Dendritic cell treated with granulocyte-macrophage colony-stimulating factor and Interleukin-4, amounts not matched to agents 40 ng/mL and 50 ng/mL, for 4 days (primary cell): ENCODE data around the gene RAE1.
A peak's percentile ranks its signal among the peaks of the same experiment; 100 is the strongest.

Source experiments
- H3K27ac Mint-ChIP-seq: one replicate; pipeline ENCODE4 v1.8.0; 2022; ENCODE audit warnings: mild to moderate bottlenecking, mixed read lengths
- H3K27me3 Mint-ChIP-seq: one replicate; pipeline ENCODE4 v1.8.0; 2022; ENCODE audit warnings: mild to moderate bottlenecking, mixed read lengths
- H3K36me3 Mint-ChIP-seq: one replicate; pipeline ENCODE4 v1.8.0; 2022; ENCODE audit warnings: low read depth, mixed read lengths
- H3K4me1 Mint-ChIP-seq: one replicate; pipeline ENCODE4 v1.8.0; 2022; ENCODE audit warnings: low read depth, mixed read lengths
- H3K4me3 Mint-ChIP-seq: one replicate; pipeline ENCODE4 v1.8.0; 2022; ENCODE audit warnings: mild to moderate bottlenecking, moderate library complexity, mixed read lengths
- H3K9me3 Mint-ChIP-seq: one replicate; pipeline ENCODE4 v1.8.0; 2022; ENCODE audit warnings: mixed read lengths
- intact Hi-C: fragments of 100-400 bp; cut with micrococcal nuclease; formaldehyde crosslinking; loops from one replicate; pipeline ENCODE4 v1.15.0; 2022

RAE1 gene

GRCh38 chr20:57351042-57351783 is at the start of gene RAE1:
TSS of gene RAE1 (plus strand) at chr20:57351255. CDS start at chr20:57354039, 2,784 bp downstream.
- Mint-ChIP-seq H3K27ac (peak within 1 kb of the TSS; percentile 87), H3K4me3 (peak within 1 kb of the TSS; percentile 87), H3K36me3 (peaks cover 6% of the 10 kb centered on the region), H3K4me1 (peaks cover 16% of the 10 kb centered on the region), H3K9me3 (no peaks in the 10 kb centered on the region), H3K27me3 (peaks cover 22% of the 10 kb centered on the region)
- intact Hi-C loops = no loop called here

- H3K4me3 Mint-ChIP-seq = no peak overlapping the region
- peaks cover 5% of the 10 kb centered on the region for H3K27me3 Mint-ChIP-seq
- H3K27ac Mint-ChIP-seq = no peak overlapping the region
- intact Hi-C loops = no loop called here
- H3K9me3 Mint-ChIP-seq = no peaks in the 10 kb centered on the region
- no peaks in the 10 kb centered on the region for H3K4me1 Mint-ChIP-seq
- no peaks in the 10 kb centered on the region for H3K36me3 Mint-ChIP-seq
These were observed 44.3 kb upstream of the RAE1 start for GRCh38 chr20:57306747-57307146.

GRCh38 chr20:57308451-57309271 is 42.4 kb upstream of the RAE1 start:
- no peak overlapping the region for H3K27ac Mint-ChIP-seq
- H3K9me3 Mint-ChIP-seq = no peaks in the 10 kb centered on the region
- peaks cover 5% of the 10 kb centered on the region for H3K27me3 Mint-ChIP-seq
- no peaks in the 10 kb centered on the region for H3K36me3 Mint-ChIP-seq
- no peak overlapping the region for H3K4me3 Mint-ChIP-seq
- no peaks in the 10 kb centered on the region for H3K4me1 Mint-ChIP-seq
- intact Hi-C loops = no loop called here

- H3K27ac Mint-ChIP-seq = no peak overlapping the region
- H3K4me1 Mint-ChIP-seq = no peaks in the 10 kb centered on the region
- no peaks in the 10 kb centered on the region for H3K9me3 Mint-ChIP-seq
- no peak overlapping the region for H3K4me3 Mint-ChIP-seq
- H3K36me3 Mint-ChIP-seq = no peaks in the 10 kb centered on the region
- peaks cover 7% of the 10 kb centered on the region for H3K27me3 Mint-ChIP-seq
- intact Hi-C loops = no loop called here
These were observed 41.4 kb upstream of the RAE1 start for GRCh38 chr20:57309544-57310115.

GRCh38 chr20:57310821-57311514 is 40.1 kb upstream of the RAE1 start:
- H3K9me3 Mint-ChIP-seq = no peaks in the 10 kb centered on the region
- no peaks in the 10 kb centered on the region for H3K4me1 Mint-ChIP-seq
- no peaks in the 10 kb centered on the region for H3K36me3 Mint-ChIP-seq
- H3K27me3 Mint-ChIP-seq = peaks cover 7% of the 10 kb centered on the region
- H3K4me3 Mint-ChIP-seq = no peak overlapping the region
- intact Hi-C loops = no loop called here
- H3K27ac Mint-ChIP-seq = no peak overlapping the region

- Mint-ChIP-seq H3K27me3 (peaks cover 7% of the 10 kb centered on the region), H3K4me3 (no peak overlapping the region), H3K4me1 (no peaks in the 10 kb centered on the region), H3K9me3 (no peaks in the 10 kb centered on the region), H3K36me3 (no peaks in the 10 kb centered on the region), H3K27ac (no peak overlapping the region)
- intact Hi-C loops = no loop called here
These were observed 38.9 kb upstream of the RAE1 start for GRCh38 chr20:57312138-57312537.

- intact Hi-C loops = no loop called here
- no peaks in the 10 kb centered on the region for H3K9me3 Mint-ChIP-seq
- no peaks in the 10 kb centered on the region for H3K4me1 Mint-ChIP-seq
- no peak overlapping the region for H3K27ac Mint-ChIP-seq
- H3K36me3 Mint-ChIP-seq = no peaks in the 10 kb centered on the region
- H3K4me3 Mint-ChIP-seq = no peak overlapping the region
- peaks cover 5% of the 10 kb centered on the region for H3K27me3 Mint-ChIP-seq
These were observed 37.8 kb upstream of the RAE1 start for GRCh38 chr20:57313230-57313629.

GRCh38 chr20:57313951-57314350 is 37.1 kb upstream of the RAE1 start:
- H3K4me3 Mint-ChIP-seq = no peak overlapping the region
- intact Hi-C loops = no loop called here
- no peaks in the 10 kb centered on the region for H3K9me3 Mint-ChIP-seq
- H3K27ac Mint-ChIP-seq = no peak overlapping the region
- no peaks in the 10 kb centered on the region for H3K4me1 Mint-ChIP-seq
- no peaks in the 10 kb centered on the region for H3K36me3 Mint-ChIP-seq
- H3K27me3 Mint-ChIP-seq = peaks cover 7% of the 10 kb centered on the region

GRCh38 chr20:57315083-57315975 is 35.7 kb upstream of the RAE1 start:
- intact Hi-C loops = no loop called here
- H3K4me1 Mint-ChIP-seq = no peaks in the 10 kb centered on the region
- no peaks in the 10 kb centered on the region for H3K36me3 Mint-ChIP-seq
- peaks cover 6% of the 10 kb centered on the region for H3K27me3 Mint-ChIP-seq
- no peaks in the 10 kb centered on the region for H3K9me3 Mint-ChIP-seq
- H3K27ac Mint-ChIP-seq = no peak overlapping the region
- no peak overlapping the region for H3K4me3 Mint-ChIP-seq

GRCh38 chr20:57315976-57316480 is 35.0 kb upstream of the RAE1 start:
- Mint-ChIP-seq H3K9me3 (no peaks in the 10 kb centered on the region), H3K4me3 (no peak overlapping the region), H3K27ac (no peak overlapping the region), H3K4me1 (no peaks in the 10 kb centered on the region), H3K27me3 (peaks cover 9% of the 10 kb centered on the region), H3K36me3 (no peaks in the 10 kb centered on the region)
- intact Hi-C loops = no loop called here

- Mint-ChIP-seq H3K27me3 (peaks cover 12% of the 10 kb centered on the region), H3K4me3 (no peak overlapping the region), H3K27ac (no peak overlapping the region), H3K9me3 (no peaks in the 10 kb centered on the region), H3K4me1 (no peaks in the 10 kb centered on the region), H3K36me3 (no peaks in the 10 kb centered on the region)
- intact Hi-C loops = no loop called here
These were observed 34.3 kb upstream of the RAE1 start for GRCh38 chr20:57316795-57317201.

GRCh38 chr20:57317316-57317788 is 33.7 kb upstream of the RAE1 start:
- intact Hi-C loops = no loop called here
- Mint-ChIP-seq H3K27ac (no peak overlapping the region), H3K4me1 (no peaks in the 10 kb centered on the region), H3K4me3 (no peak overlapping the region), H3K36me3 (no peaks in the 10 kb centered on the region), H3K27me3 (peaks cover 17% of the 10 kb centered on the region), H3K9me3 (no peaks in the 10 kb centered on the region)
